SJSA1 (cell line): ENCODE measurements around the gene ZNF584. TPM values are rescaled to one million over a fixed set of nuclear protein-coding genes. Genes with fewer than 3 reads are reported as not detected.
"Not testable (repeated sequence)": the region's sequence is repeated elsewhere in the genome, so short reads cannot be mapped to it uniquely, and the experiment has no call there.

Source experiments
- DNase-seq, 2 experiments: peaks; one replicate each; pipeline ENCODE4 v3.0.0-alpha.2; 2015 to 2020; ENCODE audit warnings: low spot score in 2 of 2, low read depth in 1 of 2
- H3K27ac ChIP-seq: fragments of 250-450 bp; sonication (Bioruptor Pico); 2 replicates; pipeline ENCODE4 v1.5.1; 2020; ENCODE audit warnings: mild to moderate bottlenecking, moderate library complexity
- H3K27me3 ChIP-seq: fragments of 250-450 bp; sonication (Bioruptor Pico); replicated peaks from 2 replicates; pipeline ENCODE4 v1.5.1; 2020; ENCODE audit warnings: mild to moderate bottlenecking, moderate library complexity
- H3K36me3 ChIP-seq: fragments of 250-450 bp; sonication (Bioruptor Pico); 2 replicates; pipeline ENCODE4 v1.5.1; 2020; ENCODE audit warnings: mild to moderate bottlenecking
- H3K4me1 ChIP-seq: fragments of 250-450 bp; sonication (Bioruptor Pico); replicated peaks from 2 replicates; pipeline ENCODE4 v1.6.1; 2021; ENCODE audit warnings: mild to moderate bottlenecking
- H3K4me3 ChIP-seq: fragments of 250-450 bp; sonication (Bioruptor Pico); 2 replicates; pipeline ENCODE4 v1.5.1; 2020; ENCODE audit warnings: mild to moderate bottlenecking
- H3K9me3 ChIP-seq: fragments of 250-450 bp; sonication (Bioruptor Pico); replicated peaks from 2 replicates; pipeline ENCODE4 v1.5.1; 2020; ENCODE audit warnings: mild to moderate bottlenecking
- total RNA-seq: library from RNA; depleted of rRNA; stranded (reverse); fragments of >200 nt; shearing (Covaris generic); gene quantifications from 2 replicates; pipeline ENCODE4 v1.2.3, GENCODE V29; 2014; rRNA removed

The ZNF584 gene
- 9.6 and 13.5 TPM in 2 replicates for total RNA-seq

DNA sequence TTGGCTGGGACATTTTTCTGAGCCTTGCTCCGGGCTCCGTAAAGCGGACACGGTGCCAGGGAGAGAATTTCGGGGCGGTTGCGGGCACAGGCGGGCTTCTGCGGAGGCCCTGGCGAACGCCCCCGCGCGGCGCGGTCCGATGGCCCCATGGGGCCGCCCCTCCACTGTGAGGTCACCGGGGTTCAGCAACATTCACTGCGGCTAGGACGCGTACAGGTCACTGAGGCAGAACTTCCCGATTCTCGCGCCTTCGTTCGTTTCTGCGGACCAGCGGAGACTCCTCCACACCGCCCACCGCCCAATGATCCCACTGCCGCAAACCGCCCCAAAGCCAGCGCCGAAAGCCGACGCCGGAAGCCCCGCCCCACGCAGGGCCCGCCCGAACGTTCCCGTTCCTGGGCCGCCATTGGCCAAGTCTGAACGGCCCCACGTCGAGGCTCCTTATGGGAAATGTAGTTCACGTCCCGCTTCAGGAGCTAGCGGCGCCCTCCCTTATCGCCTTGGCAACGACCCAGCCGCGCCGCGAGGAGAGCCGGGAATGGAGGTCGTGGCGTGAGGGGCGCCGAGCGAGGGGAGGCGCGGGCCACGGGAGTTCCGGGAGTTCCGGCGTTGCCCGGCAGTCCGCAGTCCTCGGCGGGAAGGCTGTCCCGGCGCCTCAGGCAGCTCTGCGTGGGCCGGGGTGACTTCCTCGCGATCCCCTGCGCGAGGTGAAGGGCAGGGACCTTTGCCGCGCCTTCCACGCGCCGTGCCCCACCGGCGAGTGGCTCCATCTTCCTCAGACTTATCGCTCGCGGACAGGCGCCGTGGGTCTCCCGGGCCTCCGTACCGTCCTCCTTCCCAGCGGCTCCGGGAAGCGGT lies at the start of gene ZNF584:
Gene ZNF584, plus strand, starts transcription at position 498 of the 858 bp plus-strand sequence. CDS start 499 bp downstream, outside the sequence.
- peak within 1 kb of the TSS; percentile 85 for H3K4me3 ChIP-seq
- no peaks in the 10 kb centered on the region for H3K9me3 ChIP-seq
- peaks cover 16% of the 10 kb centered on the region for H3K4me1 ChIP-seq
- no peaks in the 10 kb centered on the region for H3K27me3 ChIP-seq
- H3K36me3 ChIP-seq: peaks cover 15% of the 10 kb centered on the region
- H3K27ac ChIP-seq: peak within 1 kb of the TSS; percentile 12
- peak; percentile 91 to 95 for DNase-seq

DNA sequence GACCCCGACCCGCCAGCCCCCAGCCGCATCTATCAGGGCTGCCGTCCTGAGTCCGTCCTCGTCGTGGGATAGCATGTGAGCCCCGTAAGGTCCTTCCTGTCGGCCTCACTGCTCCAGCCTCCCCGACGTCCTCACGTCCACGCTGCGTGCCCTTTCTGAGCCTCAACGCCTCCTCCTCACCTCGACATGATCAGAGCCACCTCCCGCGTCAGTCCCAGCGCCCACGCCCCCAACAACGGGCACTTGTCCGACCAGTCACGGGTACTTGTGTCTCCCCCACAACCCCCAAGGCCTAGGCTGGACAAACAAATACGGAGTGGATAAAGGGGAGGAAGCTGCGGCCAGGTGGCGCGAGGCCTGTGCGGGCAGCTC lies 46.6 kb upstream of the ZNF584 start:
- peaks cover 3% of the 10 kb centered on the region; the same call in 1 of the 2 replicates for H3K27me3 ChIP-seq
- peak overlapping the region; percentile 48 for H3K4me3 ChIP-seq
- peaks cover 14% of the 10 kb centered on the region for H3K4me1 ChIP-seq
- H3K27ac ChIP-seq: peak overlapping the region; percentile 74
- no peaks in the 10 kb centered on the region for H3K36me3 ChIP-seq
- H3K9me3 ChIP-seq: no peaks in the 10 kb centered on the region
- DNase-seq: peak in 1 of 2 experiments; percentile 60

DNA sequence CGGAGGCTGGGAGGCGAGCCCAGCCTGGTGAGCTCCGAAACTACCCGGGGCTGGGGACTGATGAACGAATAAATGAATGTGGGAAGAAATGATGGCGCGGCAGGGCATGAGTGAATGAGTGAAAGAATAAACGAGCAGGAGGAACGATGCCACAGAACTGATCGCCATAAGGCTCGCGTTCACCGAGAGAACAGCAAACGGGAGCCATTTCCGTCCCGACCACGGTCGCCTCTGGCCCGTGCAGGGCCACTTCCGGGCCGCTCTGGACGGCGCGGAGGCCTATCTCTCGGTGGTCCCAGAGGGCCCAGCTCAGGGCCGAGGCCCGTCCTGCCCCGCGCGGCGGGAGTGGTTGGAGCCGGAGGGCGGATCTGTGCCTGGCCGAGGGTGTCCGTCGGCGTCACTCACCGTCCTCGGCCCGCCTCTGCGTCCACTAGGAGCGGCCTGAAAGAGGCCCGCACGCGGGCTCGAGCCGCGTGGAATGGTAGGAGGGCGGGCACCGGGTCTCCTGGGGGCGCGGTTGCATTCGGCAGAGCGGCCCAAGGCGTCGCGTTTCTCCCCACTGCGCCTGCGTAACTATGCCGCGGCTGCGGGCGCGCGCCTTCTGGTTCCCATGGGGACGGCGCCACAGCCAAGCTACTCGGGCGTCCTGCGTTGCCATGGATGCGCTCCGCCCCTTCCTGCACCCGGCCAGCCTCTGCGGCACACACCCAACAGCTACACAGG lies 46.0 kb upstream of the ZNF584 start, which contains the start of gene ZNF497:
Gene ZNF497, minus strand, starts transcription at position 480 of the 723 bp plus-strand sequence. CDS start 5,116 bp downstream, outside the sequence.
- Histone ChIP-seq H3K4me3 (peak within 1 kb of the TSS; percentile 48), H3K9me3 (no peaks in the 10 kb centered on the region)
- peak; percentile 97 to 98 for DNase-seq

DNA sequence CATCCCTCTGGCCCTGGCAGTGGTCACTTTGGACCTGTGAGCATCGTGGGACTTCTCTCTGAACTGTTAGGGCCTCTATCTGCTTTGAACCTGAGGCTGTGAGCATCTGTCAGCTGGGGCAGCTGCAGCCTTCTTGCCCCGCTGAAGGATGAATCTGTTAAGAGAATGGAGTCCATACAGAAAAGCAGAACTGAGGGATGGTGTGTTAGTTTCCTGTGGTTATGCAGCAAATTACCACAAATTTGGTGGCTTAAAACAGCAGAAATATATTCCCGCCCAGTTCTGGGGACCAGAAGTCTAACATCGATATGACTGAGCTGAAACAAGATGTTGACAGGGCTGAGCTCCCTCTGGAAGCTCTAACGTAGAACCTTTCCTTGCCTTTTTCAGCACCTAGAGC lies 44.3 kb upstream of the ZNF584 start:
- Histone ChIP-seq H3K9me3 (0 out of 2 replicates have a peak, but pooled peaks cover 7% of the 10 kb centered on the region), H3K4me3 (no peak overlapping the region), H3K27me3 (no peaks in the 10 kb centered on the region), H3K4me1 (peaks cover 14% of the 10 kb centered on the region), H3K27ac (no peak overlapping the region), H3K36me3 (no peaks in the 10 kb centered on the region)
- no peak for DNase-seq

More for the DNA sequence above, 46.0 kb upstream of the ZNF584 start, which contains the start of gene ZNF497:
- no peaks in the 10 kb centered on the region for H3K27me3 ChIP-seq
- H3K27ac ChIP-seq: peak within 1 kb of the TSS; percentile 74
- no peaks in the 10 kb centered on the region for H3K36me3 ChIP-seq
- H3K4me1 ChIP-seq: peaks cover 14% of the 10 kb centered on the region

DNA sequence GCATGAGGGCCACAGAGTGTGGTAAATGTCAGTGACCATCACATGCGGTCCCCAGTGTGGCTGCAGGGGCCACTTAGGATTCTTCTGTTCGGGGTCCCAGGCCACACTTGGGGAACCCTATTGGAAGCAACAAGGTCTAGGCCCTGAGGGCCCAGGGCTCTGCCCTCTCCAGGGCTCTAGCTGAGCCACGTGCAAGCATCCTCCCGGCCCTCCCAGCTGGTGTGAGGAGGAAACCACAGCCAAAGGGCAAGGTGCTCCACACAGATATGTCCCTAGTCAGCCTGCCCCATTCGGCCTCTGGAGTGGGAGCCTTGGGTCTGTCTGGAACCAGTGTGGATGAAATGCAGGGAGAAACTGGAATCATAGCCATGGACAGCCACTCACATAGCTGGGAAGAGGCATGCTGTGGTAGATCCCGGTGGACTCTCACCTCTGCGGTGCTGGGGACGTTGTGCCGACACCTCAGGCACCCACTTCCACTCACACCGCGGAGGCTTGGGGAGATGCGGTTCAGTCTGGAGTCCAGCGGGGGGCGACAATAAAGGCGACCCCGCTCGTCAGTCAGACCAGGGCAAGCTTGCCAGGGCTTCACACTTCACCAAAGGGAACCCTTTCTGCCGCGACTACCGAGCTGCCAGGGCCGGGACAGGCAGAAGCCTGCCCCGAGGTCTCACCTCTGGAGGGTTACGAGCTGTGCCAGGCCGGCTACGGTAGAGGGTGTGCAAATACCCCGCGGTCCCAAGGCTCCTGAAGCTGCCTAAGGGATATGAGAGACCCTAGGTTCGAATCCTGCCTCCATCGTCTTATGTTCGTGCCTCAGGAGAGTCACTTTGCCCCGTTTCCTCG lies 41.6 kb upstream of the ZNF584 start:
- Histone ChIP-seq H3K27me3 (no peaks in the 10 kb centered on the region), H3K4me3 (no peak overlapping the region), H3K9me3 (0 out of 2 replicates have a peak, but pooled peaks cover 7% of the 10 kb centered on the region), H3K27ac (no peak overlapping the region), H3K36me3 (no peaks in the 10 kb centered on the region), H3K4me1 (peaks cover 8% of the 10 kb centered on the region)
- peak in 1 of 2 experiments; percentile 33 for DNase-seq

- DNase-seq: no peak
- H3K4me1 ChIP-seq: peaks cover 3% of the 10 kb centered on the region
- H3K9me3 ChIP-seq: 0 out of 2 replicates have a peak, but pooled peaks cover 7% of the 10 kb centered on the region
- H3K4me3 ChIP-seq: no peak overlapping the region
- no peaks in the 10 kb centered on the region for H3K27me3 ChIP-seq
- H3K27ac ChIP-seq: no peak overlapping the region
- no peaks in the 10 kb centered on the region for H3K36me3 ChIP-seq
Measured at GRCh38 chr19:58367698-58368454, 40.6 kb upstream of the ZNF584 start.

DNA sequence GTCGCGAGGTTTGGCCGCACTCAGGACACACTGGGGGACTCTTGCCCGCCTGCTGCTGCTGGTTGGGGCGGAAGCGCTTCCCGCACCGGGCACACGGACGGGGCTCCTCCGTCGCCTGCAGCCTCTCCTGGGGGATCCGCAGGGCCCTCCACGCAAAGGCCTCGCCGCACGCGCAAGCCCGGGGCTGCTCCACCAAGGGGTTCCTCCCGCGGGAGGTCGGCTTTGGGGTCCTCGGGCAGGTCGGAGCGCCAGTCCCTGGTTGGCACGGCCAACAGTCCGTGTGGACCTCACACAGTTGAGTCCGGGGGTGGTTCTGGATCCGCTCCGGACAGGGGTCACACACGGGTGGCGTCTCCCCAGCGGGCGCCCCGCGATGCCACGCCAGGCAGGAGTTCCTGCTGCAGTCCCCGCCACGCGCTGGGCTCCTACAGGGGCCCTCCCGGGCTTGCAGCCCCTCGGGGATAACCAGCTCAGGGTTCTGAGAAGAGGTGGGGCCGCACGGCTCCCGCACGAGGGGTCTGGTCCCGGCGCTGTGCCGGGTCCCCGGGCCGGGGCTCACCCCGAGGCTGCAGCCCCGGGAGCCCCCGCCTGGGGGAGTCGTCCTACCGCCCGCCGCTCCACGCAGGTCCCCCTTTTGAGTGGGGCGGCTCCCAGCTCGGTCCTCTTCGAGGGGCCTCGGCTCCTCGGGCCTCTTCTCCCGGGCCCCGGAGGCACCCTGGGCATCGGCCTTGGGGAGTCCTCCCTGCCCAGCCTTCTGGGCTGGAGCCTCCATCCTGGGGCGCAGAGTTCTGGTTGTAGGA lies 39.7 kb upstream of the ZNF584 start:
- no peak overlapping the region for H3K27ac ChIP-seq
- no peaks in the 10 kb centered on the region for H3K4me1 ChIP-seq
- H3K36me3 ChIP-seq: no peaks in the 10 kb centered on the region
- DNase-seq: peak in 1 of 2 experiments; percentile 37
- no peaks in the 10 kb centered on the region for H3K27me3 ChIP-seq
- no peak overlapping the region for H3K4me3 ChIP-seq
- 0 out of 2 replicates have a peak, but pooled peaks cover 7% of the 10 kb centered on the region for H3K9me3 ChIP-seq

- no peak overlapping the region for H3K27ac ChIP-seq
- no peak overlapping the region for H3K4me3 ChIP-seq
- no peaks in the 10 kb centered on the region for H3K27me3 ChIP-seq
- DNase-seq: no peak
- H3K9me3 ChIP-seq: 0 out of 2 replicates have a peak, but pooled peaks cover 7% of the 10 kb centered on the region
- H3K4me1 ChIP-seq: no peaks in the 10 kb centered on the region
- H3K36me3 ChIP-seq: no peaks in the 10 kb centered on the region
Measured at GRCh38 chr19:58372311-58373133, 35.9 kb upstream of the ZNF584 start.

GRCh38 chr19:58374200-58374599 lies 34.2 kb upstream of the ZNF584 start:
- no peaks in the 10 kb centered on the region for H3K9me3 ChIP-seq
- DNase-seq: no peak
- H3K36me3 ChIP-seq: no peaks in the 10 kb centered on the region

DNA sequence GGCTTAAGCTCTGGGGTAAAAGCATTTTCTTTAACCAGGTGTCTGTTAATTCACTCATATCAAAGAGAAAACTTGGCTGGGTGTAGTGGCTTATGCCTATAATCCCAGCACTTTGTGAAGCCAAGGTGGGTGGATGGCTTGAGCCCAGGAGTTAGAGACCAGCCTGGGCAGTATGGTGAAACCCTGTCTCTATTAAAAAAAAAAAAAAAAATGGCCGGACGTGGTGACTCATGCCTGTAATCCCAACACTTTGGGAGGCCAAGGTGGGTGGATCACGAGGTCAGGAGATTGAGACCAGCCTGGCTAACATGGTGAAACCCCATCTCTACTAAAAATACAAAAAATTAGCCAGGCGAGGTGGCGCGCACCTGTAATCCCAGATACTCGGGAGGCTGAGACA lies 31.7 kb upstream of the ZNF584 start:
- not testable (repeated sequence) for H3K9me3 ChIP-seq, H3K4me3 ChIP-seq, H3K27me3 ChIP-seq, H3K27ac ChIP-seq, H3K4me1 ChIP-seq, DNase-seq, H3K36me3 ChIP-seq

More at GRCh38 chr19:58374200-58374599, 34.2 kb upstream of the ZNF584 start:
- Histone ChIP-seq H3K27ac (no peak overlapping the region), H3K27me3 (no peaks in the 10 kb centered on the region), H3K4me1 (no peaks in the 10 kb centered on the region), H3K4me3 (no peak overlapping the region)

- no peak overlapping the region for H3K4me3 ChIP-seq
- no peaks in the 10 kb centered on the region for H3K9me3 ChIP-seq
- no peak overlapping the region for H3K27ac ChIP-seq
- DNase-seq: peak in 1 of 2 experiments; percentile 29
- H3K36me3 ChIP-seq: no peaks in the 10 kb centered on the region
- H3K4me1 ChIP-seq: peaks cover 13% of the 10 kb centered on the region
- H3K27me3 ChIP-seq: no peaks in the 10 kb centered on the region
Measured at GRCh38 chr19:58379246-58379645, 29.2 kb upstream of the ZNF584 start.
